ENCODE measurements around the gene FBXW11.
A peak's percentile ranks its signal among the peaks of the same experiment; 100 is the strongest.
"Not testable (repeated sequence)": the region's sequence is repeated elsewhere in the genome, so short reads cannot be mapped to it uniquely, and the experiment has no call there.

FBXW11 gene

DNA sequence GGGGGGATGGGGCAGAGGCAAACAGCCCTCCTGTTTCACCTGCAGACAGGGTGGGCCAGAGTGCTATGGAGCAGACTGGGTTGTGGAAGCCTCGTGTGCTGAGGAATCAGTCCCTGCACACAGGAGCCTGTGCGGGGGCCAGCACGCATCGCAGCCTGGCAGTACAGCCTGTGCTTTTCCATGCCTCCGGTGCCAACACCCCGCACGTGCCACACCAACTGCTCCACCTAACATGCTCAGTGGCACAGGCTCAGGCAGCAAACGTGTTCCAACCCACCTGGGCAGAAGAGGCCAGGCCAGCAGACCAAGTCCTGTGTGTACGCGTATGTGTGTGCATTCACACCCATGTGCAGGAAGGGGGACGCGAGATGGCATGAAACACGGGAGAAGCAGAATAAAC, 37.4 kb upstream of the FBXW11 start:
- Mint-ChIP-seq H3K9me3 (no peaks in the 10 kb centered on the region), H3K27ac (peak overlapping the region; percentile 76), H3K4me1 (peaks cover 16 to 27% of the 10 kb centered on the region in 2 donors), H3K4me3 (no peak overlapping the region), H3K36me3 (peaks cover 16 to 52% of the 10 kb centered on the region in 2 donors), H3K27me3 (no peaks in the 10 kb centered on the region)
- DNase-seq (no peak), ATAC-seq (replicated peaks) (no peak)

DNA sequence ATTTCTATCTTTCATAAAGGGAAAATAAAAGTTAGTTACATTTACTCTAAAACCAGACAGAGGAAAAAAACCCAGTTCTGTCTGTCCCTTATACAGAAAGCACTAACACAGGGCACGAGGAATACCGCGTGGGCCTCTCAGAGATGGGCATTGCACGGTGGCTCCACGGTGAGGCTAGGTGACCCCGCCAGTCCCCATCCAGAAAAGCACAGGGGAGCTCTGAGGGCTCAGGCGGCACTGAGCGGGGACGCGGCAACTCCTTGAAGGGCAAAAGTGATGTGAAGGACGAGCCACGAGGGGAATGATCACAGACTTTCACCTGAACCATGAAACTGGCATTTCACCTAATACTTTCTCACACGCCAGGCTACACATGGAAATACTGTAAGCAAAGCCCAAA, 35.7 kb upstream of the FBXW11 start:
- Mint-ChIP-seq H3K4me3 (no peak overlapping the region), H3K36me3 (peaks cover 9 to 51% of the 10 kb centered on the region in 2 donors), H3K9me3 (no peaks in the 10 kb centered on the region), H3K4me1 (peaks cover 18 to 25% of the 10 kb centered on the region in 2 donors), H3K27ac (peak overlapping the region; percentile 86), H3K27me3 (no peaks in the 10 kb centered on the region)
- DNase-seq (no peak), ATAC-seq (replicated peaks) (no peak)

DNA sequence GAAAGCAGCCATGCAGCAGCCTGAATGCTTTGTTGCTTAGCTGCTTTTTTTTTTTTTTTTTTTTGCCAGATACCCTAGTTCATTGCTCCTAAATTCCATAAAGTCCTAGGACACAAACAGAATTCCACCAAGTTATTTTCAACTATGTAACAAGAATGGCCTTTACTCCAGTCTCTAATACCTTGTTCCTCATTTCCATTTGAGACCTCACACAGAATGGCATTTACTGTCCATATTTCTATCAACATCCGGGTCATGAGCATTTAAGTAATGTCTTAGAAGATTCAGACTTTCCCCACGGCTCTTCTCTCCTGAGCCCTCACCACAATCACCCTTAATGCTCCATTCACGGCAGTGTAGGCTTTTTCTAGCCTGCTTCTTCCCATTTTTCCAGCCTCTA, 31.7 kb upstream of the FBXW11 start:
- H3K27ac Mint-ChIP-seq = no peak overlapping the region
- no peaks in the 10 kb centered on the region for H3K9me3 Mint-ChIP-seq
- no peak for DNase-seq
- no peak overlapping the region for H3K4me3 Mint-ChIP-seq
- ATAC-seq (replicated peaks) = no peak
- peaks cover 2 to 29% of the 10 kb centered on the region in 2 donors for H3K36me3 Mint-ChIP-seq
- peaks cover 21 to 34% of the 10 kb centered on the region in 2 donors for H3K4me1 Mint-ChIP-seq
- no peaks in the 10 kb centered on the region for H3K27me3 Mint-ChIP-seq

DNA sequence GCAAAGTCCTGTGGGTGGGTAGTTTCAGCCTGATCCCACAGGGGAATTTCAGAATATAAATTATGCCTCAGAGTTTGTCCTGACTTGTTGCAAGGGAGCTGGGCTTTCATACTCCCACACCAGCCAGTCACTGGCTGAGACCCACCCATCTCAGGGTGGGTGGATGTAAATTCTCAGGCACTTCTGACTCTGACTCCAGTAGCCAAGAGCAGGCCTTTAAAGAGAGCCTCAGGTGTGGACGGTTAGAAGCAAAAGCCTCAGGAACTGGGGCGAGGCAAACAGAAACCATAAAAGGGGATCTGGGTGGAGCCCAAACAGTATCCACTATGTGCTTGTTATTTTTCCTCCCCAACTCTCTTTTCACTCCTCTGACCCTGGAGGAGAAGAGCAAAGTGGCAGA, 28.6 kb upstream of the FBXW11 start:
- ATAC-seq (replicated peaks) = peak; percentile 93
- peak; percentile 22 for DNase-seq

DNA sequence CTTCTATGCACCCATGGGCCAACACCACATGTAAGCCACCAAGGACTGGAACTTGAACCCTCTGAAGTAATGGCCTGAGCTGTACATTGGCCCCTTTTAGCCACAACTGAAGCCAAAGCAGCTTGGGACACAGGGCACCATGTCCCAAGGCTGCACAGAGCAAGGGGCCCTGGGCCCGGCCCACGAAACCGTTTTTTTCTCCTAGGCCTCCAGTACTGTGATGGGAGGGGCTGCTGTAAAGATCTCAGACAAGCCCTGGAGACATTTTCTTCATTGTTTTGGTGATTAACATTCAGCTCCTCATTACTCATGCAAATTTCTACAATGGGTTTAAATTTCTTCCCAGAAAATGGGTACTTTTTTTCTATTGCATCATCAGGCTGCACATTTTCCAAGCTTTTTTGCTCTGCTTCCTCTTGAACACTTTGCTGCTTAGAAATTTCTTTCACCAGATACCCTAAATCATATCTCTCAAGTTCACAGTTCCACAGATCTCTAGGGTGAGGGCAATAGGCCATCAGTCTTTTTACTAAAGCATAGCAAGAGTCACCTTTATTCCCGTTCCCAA, 25.5 kb upstream of the FBXW11 start:
- no peak overlapping the region for H3K27ac Mint-ChIP-seq
- H3K4me3 Mint-ChIP-seq = no peak overlapping the region
- H3K4me1 Mint-ChIP-seq = peaks cover 15 to 18% of the 10 kb centered on the region in 2 donors
- peaks cover 14 to 15% of the 10 kb centered on the region in 2 donors for H3K9me3 Mint-ChIP-seq
- DNase-seq (no peak), ATAC-seq (replicated peaks) (no peak)
- no peaks in the 10 kb centered on the region for H3K27me3 Mint-ChIP-seq
- peaks cover 16 to 29% of the 10 kb centered on the region in 2 donors for H3K36me3 Mint-ChIP-seq

More for the DNA sequence above, 28.6 kb upstream of the FBXW11 start:
- Mint-ChIP-seq H3K4me1 (peaks cover 20 to 30% of the 10 kb centered on the region in 2 donors), H3K36me3 (peaks cover 18 to 44% of the 10 kb centered on the region in 2 donors), H3K4me3 (peak overlapping the region; percentile 11 to 56), H3K27ac (peak overlapping the region; percentile 32), H3K9me3 (peaks cover 14 to 15% of the 10 kb centered on the region in 2 donors), H3K27me3 (no peaks in the 10 kb centered on the region)

DNA sequence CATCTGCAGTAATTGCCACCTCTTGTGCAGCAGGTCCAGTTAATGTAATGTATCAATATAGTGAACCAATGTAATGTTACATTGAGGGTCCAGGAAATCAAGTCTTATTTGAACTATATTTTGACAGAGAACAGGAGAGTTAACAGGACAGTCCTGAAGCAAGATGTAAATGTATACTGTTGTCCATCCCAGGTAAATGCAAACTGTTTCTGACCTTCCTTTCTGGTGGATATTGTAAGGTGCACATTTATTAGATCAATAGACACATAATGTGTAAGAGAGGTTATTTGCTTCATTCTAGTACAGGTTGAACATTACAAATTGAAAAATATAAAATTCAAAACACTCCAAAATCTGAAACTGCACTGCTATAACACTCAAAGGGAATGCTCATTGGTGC, 23.4 kb upstream of the FBXW11 start:
- Mint-ChIP-seq H3K9me3 (peaks cover 14 to 15% of the 10 kb centered on the region in 2 donors), H3K27me3 (no peaks in the 10 kb centered on the region), H3K36me3 (peaks cover 16 to 29% of the 10 kb centered on the region in 2 donors), H3K27ac (no peak overlapping the region), H3K4me3 (no peak overlapping the region), H3K4me1 (peaks cover 6 to 9% of the 10 kb centered on the region in 2 donors)
- ATAC-seq (replicated peaks) (no peak), DNase-seq (no peak)

DNA sequence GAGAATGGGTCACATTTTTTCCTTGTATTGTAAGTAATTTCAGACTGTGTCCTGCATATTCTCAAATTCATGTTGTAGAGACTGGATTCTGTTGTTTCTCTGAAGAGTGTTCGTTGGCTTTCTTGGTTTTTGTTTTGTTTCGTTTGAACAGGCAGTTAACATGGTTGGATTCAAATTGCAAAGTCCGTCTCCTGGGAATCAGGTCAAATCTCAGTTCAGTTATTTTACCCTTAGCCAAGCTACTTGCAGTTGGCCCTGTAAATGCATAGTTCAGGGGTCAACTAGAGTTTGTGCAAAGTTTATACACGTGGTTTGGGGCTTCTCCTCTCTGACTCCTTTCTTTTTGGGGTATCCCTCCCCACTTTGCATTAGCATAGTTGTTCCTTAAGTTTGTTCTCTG, 21.7 kb upstream of the FBXW11 start:
- peaks cover 16 to 25% of the 10 kb centered on the region in 2 donors for H3K36me3 Mint-ChIP-seq
- H3K27ac Mint-ChIP-seq = no peak overlapping the region
- no peaks in the 10 kb centered on the region for H3K27me3 Mint-ChIP-seq
- peaks cover 14 to 15% of the 10 kb centered on the region in 2 donors for H3K9me3 Mint-ChIP-seq
- peaks cover 0 to 4% of the 10 kb centered on the region in 2 donors for H3K4me1 Mint-ChIP-seq
- DNase-seq (no peak), ATAC-seq (replicated peaks) (peak in 1 of 2 donors; percentile 58)
- H3K4me3 Mint-ChIP-seq = no peak overlapping the region

DNA sequence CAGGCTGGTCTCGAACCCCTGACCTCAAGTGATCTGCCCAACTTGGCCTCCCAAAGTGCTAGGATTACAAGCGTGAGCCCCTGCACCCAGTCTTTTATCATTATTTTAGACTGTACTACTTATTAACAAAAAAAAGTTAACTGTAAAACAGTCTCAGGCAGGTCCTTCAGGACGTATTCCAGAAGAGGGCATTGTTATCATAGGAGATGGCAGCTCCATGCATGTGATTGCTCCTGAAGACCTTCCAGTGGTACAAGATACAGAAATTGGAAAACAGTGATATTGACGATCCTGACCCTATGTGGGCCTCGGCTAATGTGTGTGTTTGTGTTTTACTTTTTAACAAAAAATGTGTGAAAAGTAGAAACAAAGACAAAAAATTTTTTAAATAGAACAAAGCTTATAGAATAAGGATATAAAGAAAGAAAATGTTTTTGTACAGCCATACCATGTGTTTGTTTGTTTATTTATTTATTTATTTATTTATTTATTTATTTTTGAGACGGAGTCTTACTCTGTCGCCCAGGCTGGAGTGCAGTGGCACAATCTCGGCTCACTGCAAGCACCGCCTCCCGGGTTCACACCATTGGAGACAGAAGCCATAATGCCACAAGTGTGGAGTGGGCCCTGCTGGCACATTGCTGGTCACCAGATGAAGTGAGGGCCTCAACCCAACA, 13.8 kb upstream of the FBXW11 start:
- DNase-seq; H3K36me3 Mint-ChIP-seq; ATAC-seq (replicated peaks); H3K4me3 Mint-ChIP-seq; H3K4me1 Mint-ChIP-seq; H3K27ac Mint-ChIP-seq; H3K9me3 Mint-ChIP-seq; H3K27me3 Mint-ChIP-seq: not testable (repeated sequence)

DNA sequence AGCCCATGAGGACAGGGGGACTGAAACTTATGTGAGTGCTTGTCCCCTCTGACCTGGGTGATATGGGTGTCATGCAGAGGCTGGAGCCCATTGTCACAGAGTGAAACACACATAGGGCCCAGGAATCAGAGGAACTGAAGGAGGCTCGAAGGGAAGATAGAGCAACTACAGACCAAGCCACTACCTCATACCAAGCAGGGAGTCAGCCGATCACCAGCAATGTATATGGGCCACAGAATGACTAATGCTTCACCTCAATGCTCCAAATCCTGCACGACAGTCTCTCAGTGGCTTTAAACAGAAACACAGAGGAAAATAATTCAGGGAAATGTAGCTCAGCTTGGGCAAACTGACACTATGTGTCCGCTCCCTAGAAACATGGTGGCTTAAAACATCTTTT, 8.9 kb upstream of the FBXW11 start:
- no peak for DNase-seq
- no peaks in the 10 kb centered on the region for H3K9me3 Mint-ChIP-seq
- no peak overlapping the region for H3K27ac Mint-ChIP-seq
- ATAC-seq (replicated peaks) = no peak
- no peaks in the 10 kb centered on the region for H3K27me3 Mint-ChIP-seq
- no peak overlapping the region for H3K4me3 Mint-ChIP-seq
- no peaks in the 10 kb centered on the region for H3K4me1 Mint-ChIP-seq
- no peaks in the 10 kb centered on the region for H3K36me3 Mint-ChIP-seq

DNA sequence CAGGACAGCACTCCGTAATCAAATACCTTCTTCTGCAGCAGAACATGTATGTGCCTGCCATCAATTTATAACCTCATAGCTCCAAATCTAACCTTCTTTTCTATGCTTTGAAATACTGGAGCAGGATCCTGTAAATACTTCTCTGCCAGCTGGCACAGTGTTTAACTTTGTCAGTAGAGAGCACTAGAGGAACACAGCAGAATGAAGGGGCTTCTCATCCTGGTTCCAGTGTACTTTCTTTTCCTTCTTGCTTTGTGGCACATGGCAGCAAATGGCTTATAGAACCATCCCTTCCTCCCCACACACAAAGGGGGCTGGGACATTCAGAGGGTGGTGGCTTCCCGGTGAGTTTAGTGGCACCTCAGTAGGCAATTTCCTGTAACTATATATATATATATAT, 3.8 kb upstream of the FBXW11 start:
- H3K9me3 Mint-ChIP-seq = no peaks in the 10 kb centered on the region
- no peak overlapping the region for H3K27ac Mint-ChIP-seq
- no peak for ATAC-seq (replicated peaks)
- H3K36me3 Mint-ChIP-seq = peaks cover 11 to 12% of the 10 kb centered on the region in 2 donors
- peaks cover 7 to 10% of the 10 kb centered on the region in 2 donors for H3K4me1 Mint-ChIP-seq
- H3K27me3 Mint-ChIP-seq = no peaks in the 10 kb centered on the region
- DNase-seq = no peak
- H3K4me3 Mint-ChIP-seq = no peak overlapping the region

DNA sequence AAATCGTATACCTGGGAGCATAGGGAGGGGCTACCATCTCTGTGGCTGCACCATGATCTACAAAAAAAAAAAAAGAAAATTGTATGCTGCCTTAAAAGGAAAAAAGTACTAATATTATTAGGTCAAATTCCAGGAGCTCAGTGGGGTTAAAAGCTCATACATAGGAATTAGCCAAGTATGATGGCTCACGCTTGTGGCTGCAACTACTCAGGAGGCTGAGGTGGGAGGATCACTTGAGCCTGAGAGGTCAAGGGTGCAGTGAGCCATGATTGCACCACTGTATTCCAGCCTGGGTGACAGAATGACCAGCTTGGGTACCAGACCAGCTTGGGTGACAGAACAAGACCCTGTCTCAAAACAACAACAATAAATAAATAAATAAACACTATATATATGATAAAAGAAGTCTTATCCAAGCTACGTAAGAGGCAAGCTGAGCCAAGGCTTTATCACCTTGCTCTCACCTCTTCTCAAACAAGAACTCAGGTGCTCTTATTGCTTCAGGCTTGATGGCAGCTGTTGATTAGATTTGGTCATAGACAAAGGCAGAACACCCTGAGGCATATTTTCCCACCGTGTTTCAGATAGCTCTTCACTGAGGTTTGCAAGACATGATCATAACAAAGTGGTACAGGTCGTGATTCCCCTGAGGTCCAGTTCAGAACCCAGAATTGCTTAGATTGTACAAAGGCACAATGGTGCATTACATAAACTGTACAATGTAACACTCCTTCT, 3.3 kb upstream of the FBXW11 start:
- no peak for ATAC-seq (replicated peaks)
- no peaks in the 10 kb centered on the region for H3K9me3 Mint-ChIP-seq
- no peak for DNase-seq
- H3K27me3 Mint-ChIP-seq = no peaks in the 10 kb centered on the region
- H3K4me1 Mint-ChIP-seq = peaks cover 12 to 14% of the 10 kb centered on the region in 2 donors
- no peak overlapping the region for H3K4me3 Mint-ChIP-seq
- no peak overlapping the region for H3K27ac Mint-ChIP-seq
- peaks cover 15 to 17% of the 10 kb centered on the region in 2 donors for H3K36me3 Mint-ChIP-seq

DNA sequence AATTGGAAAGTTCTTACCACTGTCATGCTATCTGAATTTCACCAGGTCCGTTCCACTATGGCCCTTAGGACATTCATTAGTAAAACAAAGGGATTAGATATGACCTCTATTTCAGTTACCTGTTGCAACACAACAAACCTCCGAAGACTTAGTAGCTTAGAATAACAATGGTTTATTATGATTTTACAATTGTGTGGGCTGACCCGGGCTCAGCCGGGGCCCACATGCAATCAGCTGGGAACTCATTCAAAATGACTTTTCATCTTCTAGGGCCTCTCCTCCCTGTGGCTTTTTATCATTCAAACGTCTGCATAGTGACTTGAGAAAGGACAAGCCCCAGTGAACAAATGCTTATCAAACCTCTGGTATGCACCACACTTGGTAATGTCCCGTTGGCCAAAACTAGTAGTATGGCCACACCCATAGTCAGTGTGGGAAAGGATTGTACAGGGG, 2.3 kb upstream of the FBXW11 start:
- DNase-seq (no peak), ATAC-seq (replicated peaks) (no peak)
- H3K27me3 Mint-ChIP-seq = no peaks in the 10 kb centered on the region
- H3K4me1 Mint-ChIP-seq = peaks cover 13 to 19% of the 10 kb centered on the region in 2 donors
- no peak overlapping the region for H3K27ac Mint-ChIP-seq
- H3K36me3 Mint-ChIP-seq = peaks cover 15 to 18% of the 10 kb centered on the region in 2 donors
- H3K9me3 Mint-ChIP-seq = no peaks in the 10 kb centered on the region
- no peak overlapping the region for H3K4me3 Mint-ChIP-seq

DNA sequence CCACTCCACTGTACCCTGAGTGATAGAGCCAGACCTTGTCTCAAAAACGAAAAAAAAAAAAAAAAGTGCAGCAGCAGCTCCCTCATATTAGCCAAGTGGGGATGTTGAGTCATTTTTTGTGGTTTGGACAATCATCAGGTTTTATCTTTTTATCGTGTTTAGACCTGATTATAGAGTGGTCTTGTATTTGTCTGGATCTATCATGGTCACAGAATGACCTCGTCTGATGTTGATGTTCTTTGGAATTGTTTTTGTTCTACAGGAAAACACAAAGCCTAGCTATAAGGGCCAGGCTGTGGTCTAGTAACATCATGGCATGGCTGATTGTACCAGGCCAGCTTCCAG, 1.6 kb upstream of the FBXW11 start:
- ATAC-seq (replicated peaks) (no peak), DNase-seq (no peak)
- Mint-ChIP-seq H3K9me3 (no peaks in the 10 kb centered on the region), H3K27me3 (no peaks in the 10 kb centered on the region), H3K4me1 (peaks cover 17 to 25% of the 10 kb centered on the region in 2 donors), H3K4me3 (peak overlapping the region; percentile 89 to 91), H3K27ac (no peak overlapping the region), H3K36me3 (peaks cover 16 to 18% of the 10 kb centered on the region in 2 donors)

DNA sequence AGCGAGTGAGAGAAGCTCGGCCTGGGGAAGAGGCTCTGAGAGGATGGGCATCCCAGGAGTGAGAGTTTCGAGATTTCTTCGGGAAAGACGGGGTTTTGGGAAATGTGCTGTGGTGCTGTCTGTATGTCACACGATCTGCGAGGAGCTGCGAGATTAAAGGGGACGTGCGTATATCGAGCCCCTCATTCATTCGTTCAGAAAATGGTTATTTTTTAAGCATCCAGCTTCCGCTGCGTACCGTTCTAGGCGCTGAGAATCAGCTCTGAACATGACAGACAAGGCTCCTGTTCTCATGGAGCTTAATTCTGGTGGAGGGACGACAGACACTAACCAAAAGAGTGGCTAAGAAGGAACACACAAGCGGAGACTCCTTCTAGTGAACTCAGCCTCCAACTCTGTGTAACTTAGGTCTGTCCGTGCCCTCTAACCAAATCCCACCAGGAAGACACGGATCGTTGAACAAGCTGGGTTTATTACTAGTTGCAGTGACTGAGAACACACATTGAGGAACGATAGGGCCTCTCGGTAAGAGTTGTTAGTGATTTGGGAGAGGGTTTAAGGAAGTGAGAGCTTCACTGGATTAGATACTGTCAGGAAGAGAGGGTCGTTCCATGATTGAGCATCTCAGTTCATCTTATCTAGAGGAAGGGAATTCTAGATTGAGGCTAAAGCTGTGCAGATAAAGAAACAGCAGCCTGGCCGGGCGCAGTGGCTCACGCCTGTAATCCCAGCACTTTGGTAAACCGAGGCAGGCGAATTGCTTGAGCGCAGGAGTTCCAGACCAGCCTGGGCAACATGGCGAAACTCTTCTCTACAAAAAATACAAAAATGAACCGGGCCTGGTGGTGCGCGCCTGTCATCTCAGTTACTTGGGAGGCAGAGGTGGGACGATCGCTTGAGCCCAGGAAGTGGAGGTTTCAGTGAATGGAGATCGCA, 1.0 kb upstream of the FBXW11 start:
- Mint-ChIP-seq H3K27me3 (no peaks in the 10 kb centered on the region), H3K27ac (peak overlapping the region; percentile 97), H3K4me1 (peaks cover 22 to 32% of the 10 kb centered on the region in 2 donors), H3K36me3 (peaks cover 17 to 18% of the 10 kb centered on the region in 2 donors), H3K4me3 (peak overlapping the region; percentile 89 to 91), H3K9me3 (no peaks in the 10 kb centered on the region)
- DNase-seq (no peak), ATAC-seq (replicated peaks) (peak; percentile 4 to 6)
